ENCODE measurements around the gene SPAG5.

GRCh38 chr17:28570716-28571360, 28.0 kb downstream of the SPAG5 start:
- TF ChIP-seq, protein P1, sequence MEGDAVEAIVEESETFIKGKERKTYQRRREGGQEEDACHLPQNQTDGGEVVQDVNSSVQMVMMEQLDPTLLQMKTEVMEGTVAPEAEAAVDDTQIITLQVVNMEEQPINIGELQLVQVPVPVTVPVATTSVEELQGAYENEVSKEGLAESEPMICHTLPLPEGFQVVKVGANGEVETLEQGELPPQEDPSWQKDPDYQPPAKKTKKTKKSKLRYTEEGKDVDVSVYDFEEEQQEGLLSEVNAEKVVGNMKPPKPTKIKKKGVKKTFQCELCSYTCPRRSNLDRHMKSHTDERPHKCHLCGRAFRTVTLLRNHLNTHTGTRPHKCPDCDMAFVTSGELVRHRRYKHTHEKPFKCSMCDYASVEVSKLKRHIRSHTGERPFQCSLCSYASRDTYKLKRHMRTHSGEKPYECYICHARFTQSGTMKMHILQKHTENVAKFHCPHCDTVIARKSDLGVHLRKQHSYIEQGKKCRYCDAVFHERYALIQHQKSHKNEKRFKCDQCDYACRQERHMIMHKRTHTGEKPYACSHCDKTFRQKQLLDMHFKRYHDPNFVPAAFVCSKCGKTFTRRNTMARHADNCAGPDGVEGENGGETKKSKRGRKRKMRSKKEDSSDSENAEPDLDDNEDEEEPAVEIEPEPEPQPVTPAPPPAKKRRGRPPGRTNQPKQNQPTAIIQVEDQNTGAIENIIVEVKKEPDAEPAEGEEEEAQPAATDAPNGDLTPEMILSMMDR (IDR thresholded peaks at IDR 0.05), result no peak
- TF ChIP-seq ZFX (IDR thresholded peaks at IDR 0.05; ENCODE audit: borderline replicate concordance), result no peak
